PC-3 (cell line): ENCODE data around the gene ZSCAN9. TPM values are rescaled to one million over a fixed set of nuclear protein-coding genes. Genes with fewer than 3 reads are reported as not detected.

ENCODE experiments used
- ATAC-seq: fragments of 200-7000 bp; cut with Tn5 transposase; 2 replicates; pipeline ENCODE4 v1.9.1; 2020; ENCODE audit warnings: mild to moderate bottlenecking, moderate library complexity
- BruUV-seq: library from RNA; stranded (reverse); fragments of 400-500 nt; replicated peaks from 2 replicates; lab custom pipeline; 2021; lab: Mats Ljungman, UMichigan
- CTCF ChIA-PET: fragments of 300-600 bp; sonication (Branson Sonifier 250); formaldehyde crosslinking; loops from one replicate; lab custom pipeline; 2022; ENCODE audit warnings: antibody characterized with exemption; lab: Charles Lee
- POLR2A ChIA-PET: fragments of 300-600 bp; sonication (Branson Sonifier 250); formaldehyde crosslinking; loops from one replicate; lab custom pipeline; 2022; ENCODE audit warnings: antibody characterized with exemption; ENCODE audit not compliant: unreplicated experiment; lab: Charles Lee
- DNase-seq: peaks from one replicate; pipeline ENCODE4 v3.0.0-alpha.2; 2015
- H2AFZ ChIP-seq: fragments of 300-600 bp; sonication (generic); 2 replicates; pipeline ENCODE4 v1.6.0; 2016; ENCODE audit warnings: antibody characterized with exemption, low read length
- H3F3A ChIP-seq: fragments of 300-600 bp; sonication (generic); one replicate; pipeline ENCODE4 v1.6.0; 2017; ENCODE audit warnings: antibody characterized with exemption, low read length, control low read depth, mild to moderate bottlenecking; ENCODE audit not compliant: unreplicated experiment
- H3K27ac ChIP-seq: fragments of 300-600 bp; sonication (generic); 2 replicates; pipeline ENCODE4 v1.5.1; 2016; ENCODE audit warnings: mild to moderate bottlenecking, low read length
- H3K27me3 ChIP-seq: fragments of 300-600 bp; sonication (generic); 2 replicates; pipeline ENCODE4 v1.6.1; 2016; ENCODE audit warnings: low read length, mixed read lengths
- H3K36me3 ChIP-seq: fragments of 300-600 bp; sonication (generic); 2 replicates; pipeline ENCODE4 v1.6.1; 2016; ENCODE audit warnings: low read depth, mixed run types, low read length, mixed read lengths
- H3K4me1 ChIP-seq: fragments of 300-600 bp; sonication (generic); 2 replicates; pipeline ENCODE4 v1.5.1; 2016; ENCODE audit warnings: low read length; ENCODE audit not compliant: insufficient read depth
- H3K4me2 ChIP-seq: fragments of 300-600 bp; sonication (generic); 2 replicates; pipeline ENCODE4 v1.6.0; 2016; ENCODE audit warnings: low read length
- H3K4me3 ChIP-seq: fragments of 300-600 bp; sonication (generic); 2 replicates; pipeline ENCODE4 v1.5.1; 2016; ENCODE audit warnings: mild to moderate bottlenecking, low read length, mixed read lengths
- H3K79me2 ChIP-seq: fragments of 300-600 bp; sonication (generic); 2 replicates; pipeline ENCODE4 v1.6.1; 2017; ENCODE audit warnings: low read length, mixed read lengths
- H3K9ac ChIP-seq: fragments of 300-600 bp; sonication (generic); 2 replicates; pipeline ENCODE4 v1.6.0; 2016; ENCODE audit warnings: mild to moderate bottlenecking, low read length
- H3K9me2 ChIP-seq: fragments of 300-600 bp; sonication (generic); replicated peaks from 2 replicates; pipeline ENCODE4 v1.6.1; 2016; ENCODE audit warnings: mixed run types, low read length, mixed read lengths
- H3K9me3 ChIP-seq: fragments of 300-600 bp; sonication (generic); 2 replicates; pipeline ENCODE4 v1.6.1; 2016; ENCODE audit warnings: low read length, mixed read lengths
- H4K20me1 ChIP-seq: fragments of 300-600 bp; sonication (generic); 2 replicates; pipeline ENCODE4 v1.6.1; 2016; ENCODE audit warnings: low read length, mixed read lengths
- CTCF ChIP-seq: fragments of 300-600 bp; sonication (generic); conservative IDR thresholded peaks from 2 replicates; pipeline ENCODE4 v1.5.1; 2017; ENCODE audit warnings: antibody characterized with exemption, low read depth, mild to moderate bottlenecking, low read length
- EZH2 ChIP-seq: fragments of 300-600 bp; sonication (generic); IDR thresholded peaks from one replicate; pipeline ENCODE4 v1.6.1; 2017; ENCODE audit warnings: antibody characterized with exemption, mild to moderate bottlenecking, low read length; ENCODE audit not compliant: unreplicated experiment
- EZH2phosphoT487 ChIP-seq: fragments of 300-600 bp; sonication (generic); IDR thresholded peaks from 2 replicates; pipeline ENCODE4 v1.6.1; 2018; ENCODE audit warnings: mild to moderate bottlenecking, antibody characterized with exemption, low read length, borderline replicate concordance
- intact Hi-C: fragments of 100-400 bp; cut with micrococcal nuclease; formaldehyde crosslinking; loops from 2 replicates; pipeline ENCODE4 v1.9.0; 2023
- total RNA-seq: library from RNA; depleted of rRNA; stranded (reverse); fragments of >200 nt; gene quantifications from 2 replicates; pipeline ENCODE4 v1.2.3, GENCODE V29; 2014

Gene ZSCAN9
- total RNA-seq, 1 experiment from 2014 or later = 10.8 TPM

- Histone ChIP-seq H3K79me2 (peaks cover 25% of the 10 kb centered on the region), H4K20me1 (no peaks in the 10 kb centered on the region), H3K36me3 (no peaks in the 10 kb centered on the region), H3K27me3 (no peaks in the 10 kb centered on the region), H3K27ac (peak within 1 kb of the TSS; percentile 48), H3K4me1 (peaks cover 28% of the 10 kb centered on the region), H3F3A (peaks cover 5% of the 10 kb centered on the region), H3K4me2 (peak within 1 kb of the TSS; percentile 82), H2AFZ (peak within 1 kb of the TSS; percentile 93), H3K4me3 (peak within 1 kb of the TSS; percentile 86), H3K9me3 (no peaks in the 10 kb centered on the region), H3K9me2 (no peaks in the 10 kb centered on the region), H3K9ac (peak within 1 kb of the TSS; percentile 78)
- intact Hi-C loops = loop anchor here (1.0 to 5.0 kb wide), 4 partner anchors 15 to 135 kb away; partner anchors contain the start of genes ZKSCAN3, ZKSCAN4 and ZSCAN31
- TF ChIP-seq EZH2phosphoT487 (no peak), CTCF (no peak), EZH2 (no peak)
- DNase-seq (peak; percentile 93), ATAC-seq (peak; percentile 91)
- ChIA-PET POLR2A (interaction anchor here (0.5 to 1.0 kb wide), 9 partner anchors 13 to 459 kb away, joined by 3 to 8 read pairs (median 4); partner anchors contain the start of genes PGBD1 and ZSCAN31), CTCF (interaction anchor here (0.7 to 1.6 kb wide), 2 partner anchors 89 to 116 kb away, joined by 3 to 6 read pairs; no protein-coding TSS in a partner anchor)
- BruUV-seq = TSS peak; percentile 63
These were observed 42.1 kb downstream of the ZSCAN9 start, which contains the start of gene ZSCAN26 for GRCh38 chr6:28266962-28267694. Gene ZSCAN26 (plus strand): TSS chr6:28267143. CDS start chr6:28271920, 4,777 bp downstream.

- CTCF ChIA-PET = interaction anchor here (0.7 to 1.6 kb wide), 2 partner anchors 88 to 115 kb away, joined by 3 to 6 read pairs; no protein-coding TSS in a partner anchor
- intact Hi-C loops = loop anchor here (1.0 to 5.0 kb wide), 4 partner anchors 15 to 135 kb away; partner anchors contain the start of genes ZKSCAN3, ZKSCAN4 and ZSCAN31
- H3K4me1 ChIP-seq = peaks cover 28% of the 10 kb centered on the region
- BruUV-seq = no TSS peak
- H3K9me3 ChIP-seq = no peaks in the 10 kb centered on the region
- H3F3A ChIP-seq = peaks cover 5% of the 10 kb centered on the region
- no peaks in the 10 kb centered on the region for H3K9me2 ChIP-seq
- peak overlapping the region; percentile 48; the same call in 1 of the 2 replicates for H3K27ac ChIP-seq
- TF ChIP-seq EZH2 (no peak), CTCF (no peak)
- H4K20me1 ChIP-seq = no peaks in the 10 kb centered on the region
- DNase-seq = no peak
- H3K4me3 ChIP-seq = peak overlapping the region; percentile 86
- POLR2A ChIA-PET = interaction anchor here (0.5 to 1.0 kb wide), 5 partner anchors 15 to 460 kb away, joined by 3 to 8 read pairs (median 4); partner anchors contain the start of gene ZSCAN31
- H3K9ac ChIP-seq = peak overlapping the region; percentile 78
- peak overlapping the region; percentile 93 for H2AFZ ChIP-seq
- no peak for ATAC-seq
- 0 out of 2 replicates have a peak, but pooled peaks cover 4% of the 10 kb centered on the region for H3K36me3 ChIP-seq
- peaks cover 25% of the 10 kb centered on the region for H3K79me2 ChIP-seq
- peak overlapping the region; percentile 82 for H3K4me2 ChIP-seq
- H3K27me3 ChIP-seq = no peaks in the 10 kb centered on the region
These were observed 42.6 kb downstream of the ZSCAN9 start for GRCh38 chr6:28267695-28268059.
